ENCODE data around the gene SIL1.

Gene SIL1

GRCh38 chr5:138947780-138948179, 250.4 kb downstream of the SIL1 start:
- no peak overlapping the region for H3K4me3 ChIP-seq (ENCODE audit: low read depth, low read length)

GRCh38 chr5:138946831-138947560, 251.2 kb downstream of the SIL1 start:
- no peak overlapping the region for H3K4me3 ChIP-seq (ENCODE audit: low read depth, low read length)

- H3K4me3 ChIP-seq (ENCODE audit: low read depth, low read length), result no peak overlapping the region
Observed at GRCh38 chr5:138946241-138946623, 251.9 kb downstream of the SIL1 start.

- H3K4me3 ChIP-seq (ENCODE audit: low read depth, low read length), result no peak overlapping the region
Observed at GRCh38 chr5:138945421-138946240, 252.5 kb downstream of the SIL1 start.

GRCh38 chr5:138944527-138945322, 253.4 kb downstream of the SIL1 start:
- H3K4me3 ChIP-seq (ENCODE audit: low read depth, low read length), result no peak overlapping the region

GRCh38 chr5:138943599-138944173, 254.5 kb downstream of the SIL1 start:
- no peak overlapping the region for H3K4me3 ChIP-seq (ENCODE audit: low read depth, low read length)

GRCh38 chr5:138942861-138943260, 255.3 kb downstream of the SIL1 start:
- no peak overlapping the region for H3K4me3 ChIP-seq (ENCODE audit: low read depth, low read length)

GRCh38 chr5:138942066-138942465, 256.1 kb downstream of the SIL1 start:
- no peak overlapping the region for H3K4me3 ChIP-seq (ENCODE audit: low read depth, low read length)

- no peak overlapping the region for H3K4me3 ChIP-seq (ENCODE audit: low read depth, low read length)
Observed at GRCh38 chr5:138938526-138938925, 259.6 kb downstream of the SIL1 start.

GRCh38 chr5:138937392-138938387, 260.5 kb downstream of the SIL1 start:
- no peak overlapping the region for H3K4me3 ChIP-seq (ENCODE audit: low read depth, low read length)

GRCh38 chr5:138936968-138937345, 261.2 kb downstream of the SIL1 start:
- no peak overlapping the region for H3K4me3 ChIP-seq (ENCODE audit: low read depth, low read length)

GRCh38 chr5:138936225-138936967, 261.8 kb downstream of the SIL1 start:
- H3K4me3 ChIP-seq (ENCODE audit: low read depth, low read length), result no peak overlapping the region

GRCh38 chr5:138935466-138935865, 262.7 kb downstream of the SIL1 start:
- no peak overlapping the region for H3K4me3 ChIP-seq (ENCODE audit: low read depth, low read length)

- H3K4me3 ChIP-seq (ENCODE audit: low read depth, low read length), result no peak overlapping the region
Observed at GRCh38 chr5:138934971-138935370, 263.2 kb downstream of the SIL1 start.

GRCh38 chr5:138933522-138934290, 264.5 kb downstream of the SIL1 start:
- H3K4me3 ChIP-seq (ENCODE audit: low read depth, low read length), result no peak overlapping the region

- H3K4me3 ChIP-seq (ENCODE audit: low read depth, low read length), result no peak overlapping the region
Observed at GRCh38 chr5:138932171-138932810, 265.9 kb downstream of the SIL1 start.

- H3K4me3 ChIP-seq (ENCODE audit: low read depth, low read length), result no peak overlapping the region
Observed at GRCh38 chr5:138930371-138931097, 267.6 kb downstream of the SIL1 start.
